ENCODE data around the gene MAST3.

- no peak for TF ChIP-seq CTCF (conservative IDR thresholded peaks at IDR 0.05 in 1 of 2, IDR thresholded peaks at IDR 0.05 in 1 of 2; ENCODE audit: extremely low read depth in 1 of 2, insufficient read depth in 1 of 2, low read depth in 1 of 2, low read length in 2 of 2)
- TF ChIP-seq EZH2 (IDR thresholded peaks at IDR 0.05; ENCODE audit: borderline replicate concordance, low read length), result no peak
These were observed 49.8 kb downstream of the MAST3 start for GRCh38 chr19:18147396-18147795.

All from mammary epithelial cell (primary cell).